Spleen (tissue), 7 donors: ENCODE measurements around the gene TENM4.

Source experiments
- POLR2A ChIP-seq, 3 donors: fragments of 450-650 bp; IDR thresholded peaks; one replicate each; pipeline ENCODE4 v1.5.1; 2017; ENCODE audit warnings: antibody characterized with exemption in 3 of 3, mild to moderate bottlenecking in 1 of 3
- POLR2AphosphoS5 ChIP-seq, 3 donors: sonication (generic); formaldehyde crosslinking; IDR thresholded peaks; one replicate each; pipeline ENCODE4 v1.5.1; 2017; ENCODE audit warnings: antibody characterized with exemption in 3 of 3
- TF ChIP-seq, protein P1 (sequence below), 11 experiments: fragments of 200-600 bp in 7 of 11; fragments of 450-650 bp in 4 of 11; sonication (generic) in 4 of 11; IDR thresholded peaks in 8 of 11; conservative IDR thresholded peaks in 3 of 11; 1 replicate in 7 of 11; 2 replicates in 4 of 11; pipeline versions ENCODE4 v1.4.0 to v1.8.0; 2016 to 2021; ENCODE audit warnings: antibody characterized with exemption in 11 of 11, inconsistent platforms in 4 of 11, mild to moderate bottlenecking in 1 of 11
- donor health status: DM: no; HTN: no; CAD: no; lungs with moderate emphysema.
- donor health status: DM: no; HTN: no; CAD: no.
- donor health status: DM: no; HTN: no; CAD: no.

DNA sequence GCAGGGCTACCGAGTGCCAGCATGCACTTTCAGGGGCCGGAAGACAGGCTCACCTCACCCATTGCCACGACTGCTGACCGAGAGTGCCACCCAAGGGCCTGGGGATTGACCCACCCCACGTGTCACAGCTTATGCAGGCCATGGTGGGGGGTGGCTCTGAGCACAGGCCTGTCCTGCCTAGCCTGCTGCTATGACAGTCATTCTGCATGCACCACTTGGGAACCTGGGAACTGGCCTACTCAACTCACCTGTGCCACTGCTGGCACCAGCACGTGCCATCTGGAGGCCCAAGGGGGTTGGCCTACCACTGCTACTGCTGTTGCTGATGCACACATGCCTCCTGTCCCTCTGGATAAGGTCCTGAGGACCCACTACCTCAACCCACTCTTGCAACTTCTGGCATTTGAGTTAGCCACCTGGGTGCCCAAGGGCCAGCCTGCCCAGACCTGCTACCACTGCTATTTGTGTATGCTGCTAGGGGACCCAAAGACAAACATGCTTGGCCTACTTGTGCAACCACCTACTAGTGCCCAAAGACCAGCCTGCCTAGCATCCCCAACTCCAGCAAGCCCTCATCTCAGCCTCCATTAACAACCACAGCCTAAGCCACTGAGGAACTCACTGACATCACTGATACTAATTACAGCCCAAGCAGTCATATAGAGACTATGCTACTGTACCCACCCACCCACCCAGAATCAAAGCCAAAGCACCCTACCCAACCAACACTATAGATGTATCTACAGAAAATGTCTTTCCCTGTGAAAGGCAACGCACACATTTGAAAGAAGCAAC lies 807.1 kb downstream of the TENM4 start:
- TF ChIP-seq POLR2AphosphoS5 (IDR thresholded peaks at IDR 0.05) = no peak
- no peak for TF ChIP-seq POLR2A (IDR thresholded peaks at IDR 0.05)
- TF ChIP-seq, protein P1, sequence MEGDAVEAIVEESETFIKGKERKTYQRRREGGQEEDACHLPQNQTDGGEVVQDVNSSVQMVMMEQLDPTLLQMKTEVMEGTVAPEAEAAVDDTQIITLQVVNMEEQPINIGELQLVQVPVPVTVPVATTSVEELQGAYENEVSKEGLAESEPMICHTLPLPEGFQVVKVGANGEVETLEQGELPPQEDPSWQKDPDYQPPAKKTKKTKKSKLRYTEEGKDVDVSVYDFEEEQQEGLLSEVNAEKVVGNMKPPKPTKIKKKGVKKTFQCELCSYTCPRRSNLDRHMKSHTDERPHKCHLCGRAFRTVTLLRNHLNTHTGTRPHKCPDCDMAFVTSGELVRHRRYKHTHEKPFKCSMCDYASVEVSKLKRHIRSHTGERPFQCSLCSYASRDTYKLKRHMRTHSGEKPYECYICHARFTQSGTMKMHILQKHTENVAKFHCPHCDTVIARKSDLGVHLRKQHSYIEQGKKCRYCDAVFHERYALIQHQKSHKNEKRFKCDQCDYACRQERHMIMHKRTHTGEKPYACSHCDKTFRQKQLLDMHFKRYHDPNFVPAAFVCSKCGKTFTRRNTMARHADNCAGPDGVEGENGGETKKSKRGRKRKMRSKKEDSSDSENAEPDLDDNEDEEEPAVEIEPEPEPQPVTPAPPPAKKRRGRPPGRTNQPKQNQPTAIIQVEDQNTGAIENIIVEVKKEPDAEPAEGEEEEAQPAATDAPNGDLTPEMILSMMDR (IDR thresholded peaks at IDR 0.05 in 8 of 11, conservative IDR thresholded peaks at IDR 0.05 in 3 of 11) = no peak
